Adipocyte (in vitro differentiated cells): ENCODE data around the gene NOLC1.

Source experiments
- DNase-seq: peaks from one replicate; pipeline ENCODE4 v3.0.0-alpha.2; 2015; ENCODE audit warnings: low read depth
- H3K27me3 ChIP-seq: replicated peaks from 2 replicates; pipeline ENCODE4 v1.7.0; 2013; ENCODE audit warnings: mild to moderate bottlenecking, low read length, moderate library complexity; ENCODE audit not compliant: control insufficient read depth, insufficient read depth
- H3K36me3 ChIP-seq: 2 replicates; pipeline ENCODE4 v1.7.0; 2013; ENCODE audit warnings: low read length, mild to moderate bottlenecking, moderate library complexity; ENCODE audit not compliant: control insufficient read depth, insufficient read depth, severe bottlenecking
- H3K4me1 ChIP-seq: 2 replicates; pipeline ENCODE4 v1.7.0; 2013; ENCODE audit warnings: mild to moderate bottlenecking, low read length, moderate library complexity; ENCODE audit not compliant: control insufficient read depth, insufficient read depth
- H3K4me3 ChIP-seq: 2 replicates; pipeline ENCODE4 v1.7.0; 2013; ENCODE audit warnings: mild to moderate bottlenecking, low read length, moderate library complexity
- H3K9ac ChIP-seq: 2 replicates; pipeline ENCODE4 v1.7.0; 2013; ENCODE audit warnings: mild to moderate bottlenecking, low read length, moderate library complexity
- H3K9me3 ChIP-seq: 2 replicates; pipeline ENCODE4 v1.7.0; 2013; ENCODE audit warnings: mild to moderate bottlenecking, low read length, moderate library complexity; ENCODE audit not compliant: control insufficient read depth

Gene NOLC1

DNA sequence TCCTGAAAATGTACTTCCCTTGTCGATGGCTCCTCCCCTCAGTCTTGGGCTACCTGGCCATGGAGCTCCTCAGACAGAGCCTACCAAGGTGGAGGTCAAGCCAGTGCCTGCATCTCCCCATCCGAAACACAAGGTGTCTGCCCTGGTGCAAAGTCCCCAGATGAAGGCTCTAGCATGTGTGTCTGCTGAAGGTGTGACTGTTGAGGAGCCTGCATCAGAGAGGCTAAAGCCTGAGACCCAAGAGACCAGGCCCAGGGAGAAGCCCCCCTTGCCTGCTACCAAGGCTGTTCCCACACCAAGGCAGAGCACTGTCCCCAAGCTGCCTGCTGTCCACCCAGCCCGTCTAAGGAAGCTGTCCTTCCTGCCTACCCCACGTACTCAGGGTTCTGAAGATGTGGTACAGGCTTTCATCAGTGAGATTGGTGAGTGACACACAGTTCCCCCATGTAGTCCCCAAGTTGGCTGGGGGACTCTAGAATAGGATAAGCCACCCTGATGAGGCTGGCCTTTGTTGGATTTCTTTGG lies 10.5 kb upstream of the NOLC1 start:
- Histone ChIP-seq H3K4me3 (no peak overlapping the region), H3K9me3 (no peaks in the 10 kb centered on the region), H3K4me1 (no peaks in the 10 kb centered on the region), H3K27me3 (no peaks in the 10 kb centered on the region), H3K36me3 (peaks cover 82% of the 10 kb centered on the region), H3K9ac (no peak overlapping the region)
- no peak for DNase-seq

DNA sequence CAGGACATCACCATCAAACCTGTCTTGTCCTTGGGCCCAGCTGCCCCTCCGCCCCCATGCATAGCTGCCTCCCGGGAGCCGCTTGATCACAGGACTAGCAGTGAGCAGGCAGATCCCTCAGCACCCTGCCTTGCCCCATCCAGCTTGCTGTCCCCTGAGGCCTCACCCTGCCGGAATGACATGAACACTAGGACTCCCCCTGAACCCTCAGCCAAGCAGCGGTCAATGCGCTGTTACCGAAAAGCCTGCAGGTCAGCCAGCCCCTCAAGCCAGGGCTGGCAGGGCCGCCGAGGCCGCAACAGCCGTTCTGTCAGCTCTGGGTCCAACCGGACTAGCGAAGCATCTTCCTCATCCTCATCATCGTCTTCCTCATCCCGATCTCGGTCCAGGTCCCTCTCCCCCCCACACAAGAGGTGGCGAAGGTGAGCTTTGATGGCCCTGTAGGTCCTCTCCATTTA lies 5.2 kb upstream of the NOLC1 start:
- Histone ChIP-seq H3K9me3 (no peaks in the 10 kb centered on the region), H3K4me1 (peaks cover 9% of the 10 kb centered on the region), H3K36me3 (peaks cover 74% of the 10 kb centered on the region), H3K27me3 (no peaks in the 10 kb centered on the region), H3K4me3 (no peak overlapping the region), H3K9ac (no peak overlapping the region)
- DNase-seq: no peak

DNA sequence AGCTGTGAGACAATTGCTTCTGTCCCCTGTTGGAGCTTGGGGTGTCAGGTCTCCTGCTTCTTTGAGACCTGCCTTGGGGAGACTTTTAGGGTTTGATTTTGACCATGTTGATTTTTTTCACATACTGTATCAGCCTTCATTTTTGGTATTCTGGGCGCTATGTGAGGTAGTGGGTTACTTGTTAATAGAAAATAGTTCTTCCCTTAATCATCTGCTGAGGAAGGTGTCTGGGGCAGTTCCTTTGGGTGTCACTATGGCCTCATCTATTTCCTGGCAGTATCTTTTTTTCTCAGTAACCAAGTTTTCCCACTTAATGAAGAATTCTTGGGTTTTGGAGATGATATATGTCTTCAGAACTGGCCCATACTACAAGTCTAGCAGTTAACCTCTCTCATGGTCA lies 4.6 kb upstream of the NOLC1 start:
- DNase-seq: no peak
- Histone ChIP-seq H3K9me3 (no peaks in the 10 kb centered on the region), H3K36me3 (peaks cover 74% of the 10 kb centered on the region), H3K27me3 (no peaks in the 10 kb centered on the region), H3K4me1 (peaks cover 9% of the 10 kb centered on the region), H3K4me3 (no peak overlapping the region), H3K9ac (no peak overlapping the region)

DNA sequence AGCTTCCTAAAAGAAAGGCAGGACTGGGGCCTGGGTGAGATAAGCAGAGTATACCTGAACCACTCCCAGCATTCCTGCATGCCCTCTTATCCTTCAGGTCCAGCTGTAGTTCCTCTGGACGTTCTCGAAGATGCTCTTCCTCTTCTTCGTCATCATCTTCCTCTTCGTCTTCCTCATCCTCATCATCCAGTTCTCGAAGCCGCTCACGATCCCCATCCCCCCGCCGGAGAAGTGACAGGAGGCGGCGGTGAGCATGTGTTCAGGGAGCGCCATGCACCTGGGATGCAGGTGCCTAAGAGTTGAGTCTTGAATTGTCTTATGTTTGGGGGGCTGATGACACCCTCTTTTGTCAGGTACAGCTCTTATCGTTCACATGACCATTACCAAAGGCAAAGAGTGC lies 3.9 kb upstream of the NOLC1 start:
- H3K9me3 ChIP-seq: no peaks in the 10 kb centered on the region
- H3K4me1 ChIP-seq: peaks cover 15% of the 10 kb centered on the region
- DNase-seq: no peak
- peaks cover 68% of the 10 kb centered on the region for H3K36me3 ChIP-seq
- no peak overlapping the region for H3K4me3 ChIP-seq
- H3K9ac ChIP-seq: no peak overlapping the region
- H3K27me3 ChIP-seq: no peaks in the 10 kb centered on the region

DNA sequence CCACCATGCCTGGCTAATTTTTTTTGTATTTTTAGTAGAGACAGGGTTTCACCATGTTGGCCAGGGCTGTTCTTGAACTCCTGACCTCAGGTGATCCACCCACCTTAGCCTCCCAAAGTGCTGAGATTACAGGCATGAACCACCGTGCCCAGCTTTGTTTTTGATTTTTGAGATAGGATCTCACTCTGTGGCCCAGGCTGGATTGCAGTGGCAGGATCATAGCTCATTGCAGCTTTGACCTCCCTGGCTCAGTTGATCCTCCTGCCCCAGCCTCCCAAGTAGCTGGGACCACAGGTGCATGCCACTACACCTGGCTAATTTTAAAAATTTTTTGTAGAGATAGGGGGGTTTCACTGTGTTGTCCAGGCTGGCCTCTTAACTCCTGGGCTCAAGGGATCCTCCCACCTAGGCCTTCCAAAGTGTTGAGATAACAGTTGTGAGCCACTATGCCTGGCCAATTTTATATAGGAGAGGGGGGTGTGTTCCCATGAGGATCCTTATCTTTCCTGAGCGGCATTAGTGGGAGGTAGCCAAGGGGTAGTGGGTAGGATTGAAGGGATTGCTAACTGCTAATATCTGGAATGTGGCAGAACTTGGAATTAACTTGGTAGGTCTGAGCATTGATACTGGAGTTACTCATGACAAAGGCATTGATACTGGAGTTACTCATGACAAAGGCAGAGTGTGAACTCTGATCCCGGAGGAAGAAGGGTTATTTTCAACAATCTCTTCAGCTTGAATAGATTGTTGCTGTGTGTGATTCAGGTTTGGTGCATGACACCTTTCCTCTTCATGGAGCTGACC lies 1.0 kb upstream of the NOLC1 start:
- peaks cover 60% of the 10 kb centered on the region for H3K36me3 ChIP-seq
- H3K4me1 ChIP-seq: peaks cover 27% of the 10 kb centered on the region
- peak overlapping the region; percentile 99 for H3K4me3 ChIP-seq
- H3K9ac ChIP-seq: peak overlapping the region; percentile 57
- DNase-seq: peak; percentile 35
- H3K9me3 ChIP-seq: no peaks in the 10 kb centered on the region
- no peaks in the 10 kb centered on the region for H3K27me3 ChIP-seq

DNA sequence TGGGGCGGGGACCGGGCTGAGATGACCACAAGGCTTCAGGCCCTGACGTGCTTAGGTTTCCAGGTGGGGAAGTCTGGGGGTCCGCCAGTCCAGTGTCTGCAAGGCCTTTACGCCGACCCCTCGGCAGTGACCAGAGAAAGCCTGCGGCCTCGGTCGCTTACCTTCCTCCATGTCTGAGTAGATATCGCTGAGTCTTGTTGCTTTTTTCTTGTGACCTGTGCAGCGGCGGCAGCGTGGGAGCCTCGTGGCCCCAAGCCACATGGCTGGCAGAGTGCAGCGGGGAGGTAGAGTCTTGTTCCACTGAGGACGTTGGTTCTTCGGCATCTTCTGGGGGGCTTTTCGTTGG lies 329 bp downstream of the NOLC1 start:
- peaks cover 27% of the 10 kb centered on the region for H3K4me1 ChIP-seq
- peaks cover 59% of the 10 kb centered on the region for H3K36me3 ChIP-seq
- H3K4me3 ChIP-seq: peak overlapping the region; percentile 99
- peak overlapping the region; percentile 97 for H3K9ac ChIP-seq
- no peaks in the 10 kb centered on the region for H3K9me3 ChIP-seq
- H3K27me3 ChIP-seq: no peaks in the 10 kb centered on the region
- DNase-seq: peak; percentile 61

DNA sequence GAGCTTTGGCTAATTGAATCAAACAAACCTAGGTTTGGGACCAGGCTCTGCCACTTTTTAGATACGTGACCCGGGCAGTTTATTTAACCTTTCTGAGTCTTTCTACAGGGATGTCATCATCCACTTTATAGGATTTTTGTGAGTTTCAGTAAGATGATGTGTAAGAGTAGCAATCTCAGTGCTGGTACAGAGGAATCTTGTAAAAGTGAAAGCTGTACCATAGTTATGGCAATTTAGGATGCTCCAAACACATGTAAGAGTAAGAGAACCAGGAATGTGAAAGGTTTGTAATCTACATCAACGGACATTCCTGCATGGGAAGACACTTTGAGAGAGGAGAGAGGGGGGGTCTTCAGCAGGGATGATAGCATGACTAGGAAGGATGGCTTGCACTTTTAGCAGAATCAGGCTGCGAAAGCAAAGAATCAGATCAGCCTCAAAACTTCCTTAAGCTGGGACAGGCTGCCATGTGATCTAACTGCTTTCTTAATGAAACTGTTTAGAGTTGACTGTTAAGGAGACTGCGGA lies 968 bp downstream of the NOLC1 start:
- DNase-seq: peak; percentile 43
- Histone ChIP-seq H3K27me3 (no peaks in the 10 kb centered on the region), H3K4me3 (peak overlapping the region; percentile 99), H3K4me1 (peaks cover 27% of the 10 kb centered on the region), H3K36me3 (peaks cover 59% of the 10 kb centered on the region), H3K9me3 (no peaks in the 10 kb centered on the region), H3K9ac (peak overlapping the region; percentile 97)

DNA sequence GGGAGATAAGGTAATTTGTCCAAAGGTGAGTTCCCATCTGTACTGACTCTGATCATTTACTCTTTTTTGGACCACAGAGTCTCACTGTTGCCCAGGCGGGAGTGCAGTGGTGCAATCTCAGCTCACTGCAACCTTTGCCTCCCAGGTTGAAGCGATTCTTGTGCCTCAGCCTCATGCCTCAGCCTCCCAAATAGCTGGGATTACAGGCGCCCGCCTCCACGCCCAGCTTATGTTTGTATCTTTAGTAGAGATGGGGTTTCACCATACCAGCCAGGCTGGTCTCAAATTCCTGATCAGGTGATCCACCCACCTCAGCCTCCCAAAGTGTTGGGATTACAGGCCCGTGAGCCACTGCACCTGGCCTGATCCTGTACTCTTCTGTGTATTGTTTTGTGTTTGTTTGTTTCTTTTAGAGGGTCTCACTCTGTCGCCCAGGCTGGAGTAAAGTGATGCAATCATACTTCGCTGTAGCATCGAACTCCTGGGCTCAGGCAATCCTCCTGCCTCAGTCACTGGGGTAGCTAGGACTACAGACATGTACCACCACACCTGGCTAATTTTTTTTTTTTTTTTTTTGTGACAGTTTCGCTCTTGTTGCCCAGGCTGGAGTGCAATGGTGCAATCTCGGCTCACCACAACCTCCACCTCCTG lies 2.4 kb downstream of the NOLC1 start:
- no peaks in the 10 kb centered on the region for H3K27me3 ChIP-seq
- H3K4me1 ChIP-seq: peaks cover 33% of the 10 kb centered on the region
- no peak overlapping the region for H3K9ac ChIP-seq
- DNase-seq: no peak
- no peaks in the 10 kb centered on the region for H3K9me3 ChIP-seq
- peaks cover 59% of the 10 kb centered on the region for H3K36me3 ChIP-seq
- H3K4me3 ChIP-seq: no peak overlapping the region

DNA sequence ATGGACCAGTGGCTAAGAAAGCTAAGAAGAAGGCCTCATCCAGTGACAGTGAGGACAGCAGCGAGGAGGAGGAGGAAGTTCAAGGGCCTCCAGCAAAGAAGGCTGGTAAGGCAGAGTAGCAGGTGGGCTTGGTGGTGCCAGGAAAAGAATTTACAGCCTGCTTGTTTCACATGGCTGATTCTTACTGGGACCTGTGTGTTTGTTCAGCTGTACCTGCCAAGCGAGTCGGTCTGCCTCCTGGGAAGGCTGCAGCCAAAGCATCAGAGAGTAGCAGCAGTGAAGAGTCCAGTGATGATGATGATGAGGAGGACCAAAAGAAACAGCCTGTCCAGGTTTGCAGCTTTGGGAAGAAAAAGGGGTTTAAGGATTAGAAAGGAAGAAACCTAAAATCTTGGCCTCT lies 5.0 kb downstream of the NOLC1 start:
- Histone ChIP-seq H3K4me1 (peaks cover 26% of the 10 kb centered on the region), H3K4me3 (no peak overlapping the region), H3K27me3 (no peaks in the 10 kb centered on the region), H3K36me3 (peaks cover 75% of the 10 kb centered on the region), H3K9me3 (no peaks in the 10 kb centered on the region), H3K9ac (no peak overlapping the region)
- no peak for DNase-seq

DNA sequence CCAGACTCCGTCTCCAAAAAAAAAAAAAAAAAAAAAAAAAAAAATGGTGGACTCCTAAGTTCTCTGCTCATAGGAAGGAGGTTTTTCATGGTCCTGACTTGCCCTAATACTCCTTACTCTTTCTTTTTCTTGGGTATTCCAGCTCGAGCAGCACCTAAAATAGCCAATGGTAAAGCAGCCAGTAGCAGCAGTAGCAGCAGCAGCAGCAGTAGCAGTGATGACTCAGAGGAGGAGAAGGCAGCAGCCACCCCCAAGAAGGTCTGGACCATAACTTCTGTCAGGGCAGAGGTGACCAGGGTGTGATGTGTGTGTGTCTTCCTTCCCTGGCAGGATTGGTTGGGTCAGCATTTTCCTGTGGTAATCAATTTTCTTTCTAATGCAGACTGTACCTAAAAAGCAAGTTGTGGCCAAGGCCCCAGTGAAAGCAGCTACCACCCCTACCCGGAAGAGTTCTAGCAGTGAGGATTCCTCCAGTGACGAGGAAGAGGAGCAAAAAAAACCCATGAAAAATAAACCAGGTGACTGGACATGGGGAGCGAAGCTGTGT lies 6.9 kb downstream of the NOLC1 start:
- no peak for DNase-seq

DNA sequence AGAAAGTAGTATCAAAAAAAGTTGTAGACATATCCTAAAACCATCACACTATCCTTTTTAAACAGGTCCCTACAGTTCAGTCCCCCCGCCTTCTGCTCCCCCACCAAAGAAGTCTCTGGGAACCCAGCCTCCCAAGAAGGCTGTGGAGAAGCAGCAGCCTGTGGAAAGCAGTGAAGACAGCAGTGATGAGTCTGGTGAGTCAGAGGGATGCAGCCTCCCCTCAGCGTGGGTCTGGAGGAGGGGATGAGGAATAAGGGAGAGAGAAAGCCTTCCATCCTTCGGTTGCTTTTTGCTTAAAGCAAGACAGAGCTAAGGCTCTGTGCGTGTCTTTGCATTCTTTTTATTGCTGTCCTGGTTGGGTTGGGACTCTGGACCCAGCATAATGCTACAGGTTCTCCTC lies 7.6 kb downstream of the NOLC1 start:
- H3K36me3 ChIP-seq: peaks cover 91% of the 10 kb centered on the region
- H3K27me3 ChIP-seq: no peaks in the 10 kb centered on the region
- H3K4me3 ChIP-seq: no peak overlapping the region
- peak overlapping the region; percentile 7 for H3K9ac ChIP-seq
- peaks cover 8% of the 10 kb centered on the region for H3K4me1 ChIP-seq
- no peak for DNase-seq
- H3K9me3 ChIP-seq: no peaks in the 10 kb centered on the region

More for the DNA sequence above, 6.9 kb downstream of the NOLC1 start:
- Histone ChIP-seq H3K4me3 (no peak overlapping the region), H3K36me3 (peaks cover 94% of the 10 kb centered on the region), H3K27me3 (no peaks in the 10 kb centered on the region), H3K4me1 (peaks cover 14% of the 10 kb centered on the region), H3K9ac (peak overlapping the region; percentile 7), H3K9me3 (no peaks in the 10 kb centered on the region)
